A549 (cell line): ENCODE data around the gene MOSMO. TPM values are rescaled to one million over a fixed set of nuclear protein-coding genes. Genes with fewer than 3 reads are reported as not detected.
A peak's percentile ranks its signal among the peaks of the same experiment; 100 is the strongest.
"Not testable (repeated sequence)": the region's sequence is repeated elsewhere in the genome, so short reads cannot be mapped to it uniquely, and the experiment has no call there.

Experiments used
- ATAC-seq, 2 experiments: fragments of 200-7000 bp in 1 of 2; fragments of >200 bp in 1 of 2; cut with Nextera tagmentation in 1 of 2; cut with Tn5 transposase in 1 of 2; 3 replicates each; pipeline versions ENCODE4 v1.8.0 to v1.9.1; 2018 to 2020; ENCODE audit warnings: mild to moderate bottlenecking in 1 of 2, moderate library complexity in 1 of 2
- CTCF ChIA-PET: fragments of 300-600 bp; sonication (Branson Sonifier 250); formaldehyde crosslinking; extraction: SDS; loops from one replicate; lab custom pipeline; 2021; ENCODE audit warnings: antibody characterized with exemption, inconsistent platforms; lab: Yijun Ruan, JAX
- POLR2A ChIA-PET: fragments of 350-600 bp; formaldehyde crosslinking; extraction: SDS; loops from one replicate; lab custom pipeline; 2021; ENCODE audit warnings: antibody characterized with exemption, inconsistent platforms; lab: Yijun Ruan, JAX
- DNase-seq, 2 experiments: peaks; one replicate each; pipeline versions ENCODE4 v3.0.0 to v3.0.0-alpha.2; 2011 to 2016; ENCODE audit warnings: low read depth in 1 of 2, low spot score in 1 of 2
- FAIRE-seq: peaks from 2 replicates; lab custom pipeline; 2011; peaks lifted over from hg19 to GRCh38; lab: Jason Lieb, UNC
- H3K27ac ChIP-seq, 2 experiments: fragments of >200 bp; sonication (Bioruptor Twin); formaldehyde crosslinking; 3 replicates each; pipeline ENCODE4 v1.5.1; 2016 to 2017
- H3K4me1 ChIP-seq: fragments of >200 bp; sonication (Bioruptor Twin); formaldehyde crosslinking; 3 replicates; pipeline ENCODE4 v1.6.1; 2016
- H3K4me2 ChIP-seq: fragments of >200 bp; sonication (Bioruptor Twin); formaldehyde crosslinking; 3 replicates; pipeline ENCODE4 v1.6.1; 2016
- H3K4me3 ChIP-seq: fragments of >200 bp; sonication (Bioruptor Twin); formaldehyde crosslinking; 3 replicates; pipeline ENCODE4 v1.5.1; 2016
- H3K9me3 ChIP-seq: fragments of >200 bp; sonication (Bioruptor Twin); formaldehyde crosslinking; 3 replicates; pipeline ENCODE4 v1.6.1; 2016
- ATOH8 ChIP-seq: fragments of 250-450 bp; sonication (Bioruptor Pico); IDR thresholded peaks from 2 replicates; pipeline ENCODE4 v1.5.0; 2020; ENCODE audit warnings: low read depth, mild to moderate bottlenecking, moderate library complexity
- BCL3 ChIP-seq: fragments of >200 bp; sonication (Bioruptor Twin); formaldehyde crosslinking; IDR thresholded peaks from 3 replicates; pipeline ENCODE4 v1.6.1; 2016
- CHD4 ChIP-seq: fragments of 200-600 bp; sonication (generic); IDR thresholded peaks from 2 replicates; pipeline ENCODE4 v1.6.1; 2016; ENCODE audit warnings: antibody characterized with exemption, mild to moderate bottlenecking, borderline replicate concordance
- FOSL2 ChIP-seq, 2 experiments: fragments of 450-650 bp in 1 of 2; fragments of >200 bp in 1 of 2; sonication (Bioruptor Twin) in 1 of 2; formaldehyde crosslinking; IDR thresholded peaks; 2 replicates each; pipeline versions ENCODE4 v1.5.0 to v1.6.1; 2016 to 2020; ENCODE audit warnings: mild to moderate bottlenecking in 1 of 2, moderate library complexity in 1 of 2
- GATA3 ChIP-seq: IDR thresholded peaks from 2 replicates; pipeline ENCODE4 v1.6.1; 2012; ENCODE audit warnings: borderline replicate concordance
- HMGXB4 ChIP-seq: fragments of 250-450 bp; sonication (Bioruptor Pico); IDR thresholded peaks from 2 replicates; pipeline ENCODE4 v1.5.0; 2021; ENCODE audit warnings: mild to moderate bottlenecking, moderate library complexity, borderline replicate concordance
- HOXB13 ChIP-seq: fragments of 250-450 bp; sonication (Bioruptor Pico); IDR thresholded peaks from 2 replicates; pipeline ENCODE4 v1.5.0; 2020; ENCODE audit warnings: low read depth, mild to moderate bottlenecking, moderate library complexity
- HOXB5 ChIP-seq: fragments of 250-450 bp; sonication (Bioruptor Pico); IDR thresholded peaks from 2 replicates; pipeline ENCODE4 v1.5.0; 2020; ENCODE audit warnings: mild to moderate bottlenecking, moderate library complexity
- MAZ ChIP-seq: fragments of 150-350 bp; IDR thresholded peaks from 2 replicates; pipeline ENCODE4 v1.6.1; 2014; ENCODE audit warnings: antibody characterized with exemption, low read depth, low read length, borderline replicate concordance
- NR3C1 ChIP-seq: fragments of >200 bp; sonication (Bioruptor Twin); formaldehyde crosslinking; IDR thresholded peaks from 3 replicates; pipeline ENCODE4 v1.6.1; 2017
- POLR2AphosphoS2 ChIP-seq: conservative IDR thresholded peaks from 2 replicates; pipeline ENCODE4 v1.6.1; 2012; ENCODE audit warnings: low read length, improper control_type of control experiment, inconsistent platforms
- RAD21 ChIP-seq, 2 experiments: fragments of >200 bp in 1 of 2; sonication (Bioruptor Twin) in 1 of 2; formaldehyde crosslinking in 1 of 2; IDR thresholded peaks in 1 of 2; conservative IDR thresholded peaks in 1 of 2; 2 replicates in 1 of 2; 3 replicates in 1 of 2; pipeline ENCODE4 v1.6.1; 2012 to 2018; ENCODE audit warnings: inconsistent platforms in 1 of 2
- RCOR1 ChIP-seq: fragments of 150-350 bp; IDR thresholded peaks from 2 replicates; pipeline ENCODE4 v1.6.1; 2014; ENCODE audit warnings: antibody characterized with exemption, low read length, low read depth
- REST ChIP-seq: fragments of 200-600 bp; sonication (generic); IDR thresholded peaks from 2 replicates; pipeline ENCODE4 v1.6.1; 2016; ENCODE audit warnings: antibody characterized with exemption, mild to moderate bottlenecking, moderate library complexity
- SREBF2 ChIP-seq: fragments of 450-650 bp; IDR thresholded peaks from 2 replicates; pipeline ENCODE4 v1.6.1; 2014; ENCODE audit warnings: mild to moderate bottlenecking, moderate library complexity
- USF2 ChIP-seq: fragments of 450-650 bp; IDR thresholded peaks from 2 replicates; pipeline ENCODE4 v1.6.1; 2014; ENCODE audit warnings: antibody characterized with exemption
- WGBS: methylation state at CpG from one replicate; pipeline ENCODE4 v1.1.6; 2017; ENCODE audit errors: missing lambda C conversion rate; 5-methylcytosine and 5-hydroxymethylcytosine counted together
- polyA plus RNA-seq, 4 experiments: library from polyadenylated mRNA; depleted of rRNA in 3 of 4; stranded (reverse); fragments of >200 nt; fragmentation: RNase III in 1 of 4; extraction: RNeasy Plus Mini Kit Qiagen cat#74134 plus additional on column Dnase treatment in 1 of 4; gene quantifications; 2 replicates in 3 of 4; 3 replicates in 1 of 4; pipeline ENCODE4 v1.2.3, GENCODE V29; 2011 to 2017

MOSMO gene
- polyA plus RNA-seq, 2 of the 4 experiments (the other 2 are of a cell fraction): 9.7 to 14.4 TPM

GRCh38 chr16:22109258-22109898 lies 101.5 kb downstream of the MOSMO start:
- CTCF ChIA-PET: interaction anchor here (0.6 to 3.5 kb wide), 8 partner anchors 8 to 525 kb away, joined by 3 to 13 read pairs (median 4); no protein-coding TSS in a partner anchor
- DNase-seq (no peak), ATAC-seq (no peak), FAIRE-seq (no peak)
- Histone ChIP-seq H3K4me1 (no peaks in the 10 kb centered on the region), H3K9me3 (no peaks in the 10 kb centered on the region), H3K27ac (no peak overlapping the region), H3K4me3 (no peak overlapping the region), H3K4me2 (no peak overlapping the region)
- POLR2A ChIA-PET: no interaction called here
- 5% methylated on average over 4 of the region's 4 CpGs for WGBS
- TF ChIP-seq FOSL2 (IDR thresholded peaks at IDR 0.05) (no peak), FOSL2 (CRISPR knock-in tag; IDR thresholded peaks at IDR 0.05) (no peak), POLR2AphosphoS2 (no peak), GATA3 (no peak), HOXB13 (CRISPR knock-in tag) (no peak), BCL3 (no peak)

GRCh38 chr16:22111629-22112028 lies 103.7 kb downstream of the MOSMO start:
- H3K4me1 ChIP-seq, POLR2A ChIA-PET, FAIRE-seq, DNase-seq, H3K9me3 ChIP-seq, H3K27ac ChIP-seq, H3K4me2 ChIP-seq, H3K4me3 ChIP-seq, ATAC-seq: not testable (repeated sequence)
- CTCF ChIA-PET: interaction anchor here (0.8 to 3.5 kb wide), 3 partner anchors 10 to 428 kb away, joined by 3 to 12 read pairs (median 3); no protein-coding TSS in a partner anchor
- WGBS: 34% methylated on average over 5 of the region's 5 CpGs

GRCh38 chr16:22116095-22116700 lies 108.3 kb downstream of the MOSMO start:
- CTCF ChIA-PET: interaction anchor here (0.9 to 3.0 kb wide), 3 partner anchors 17 to 39 kb away, joined by 5 to 14 read pairs (median 10); no protein-coding TSS in a partner anchor
- 0 out of 6 replicates have a peak, but pooled peaks of 1 of the 2 experiments have one; percentile 19 for ATAC-seq
- no peak overlapping the region for H3K4me3 ChIP-seq
- POLR2A ChIA-PET: no interaction called here
- no peak overlapping the region for H3K4me2 ChIP-seq
- 21% methylated on average over 2 of the region's 2 CpGs for WGBS
- TF ChIP-seq USF2 (no peak), SREBF2 (no peak), CHD4 (no peak), NR3C1 (no peak)
- TF ChIP-seq, all 56 proteins: peak for 0
- no peaks in the 10 kb centered on the region for H3K9me3 ChIP-seq
- DNase-seq: no peak
- no peak for FAIRE-seq
- no peak overlapping the region for H3K27ac ChIP-seq
- no peaks in the 10 kb centered on the region for H3K4me1 ChIP-seq

- FAIRE-seq (no peak), ATAC-seq (no peak)
- CTCF ChIA-PET: interaction anchor here (1.3 kb wide), 1 partner anchor 9 kb away, joined by 3 read pairs; no protein-coding TSS in a partner anchor
- TF ChIP-seq MAZ (no peak), RCOR1 (no peak), CHD4 (no peak), RAD21 (conservative IDR thresholded peaks at IDR 0.05 in 1 of 2, IDR thresholded peaks at IDR 0.05 in 1 of 2) (no peak), ATOH8 (no peak), HMGXB4 (CRISPR knock-in tag) (no peak), REST (no peak), HOXB5 (CRISPR knock-in tag) (no peak)
Observed at GRCh38 chr16:22117609-22118008, 109.7 kb downstream of the MOSMO start.

More at GRCh38 chr16:22117609-22118008, 109.7 kb downstream of the MOSMO start:
- POLR2A ChIA-PET: no interaction called here
- Histone ChIP-seq H3K27ac (no peak overlapping the region), H3K4me3 (no peak overlapping the region), H3K9me3 (no peaks in the 10 kb centered on the region), H3K4me2 (no peak overlapping the region), H3K4me1 (no peaks in the 10 kb centered on the region)
- WGBS: 66% methylated on average over 2 of the region's 2 CpGs
- DNase-seq: no peak
